PC-9 (cell line): ENCODE results near the gene PRSS50.
A peak's percentile ranks its signal among the peaks of the same experiment; 100 is the strongest.

ENCODE experiments used
- CTCF ChIP-seq: fragments of 200-600 bp; sonication (generic); conservative IDR thresholded peaks from 2 replicates; pipeline ENCODE4 v1.6.1; 2017; ENCODE audit warnings: mixed run types, antibody characterized with exemption, mild to moderate bottlenecking, moderate library complexity
- EZH2 ChIP-seq: fragments of 200-600 bp; sonication (generic); IDR thresholded peaks from 2 replicates; pipeline ENCODE4 v1.8.0; 2017; ENCODE audit warnings: antibody characterized with exemption, low read depth

- TF ChIP-seq CTCF (peak; percentile 34; the same call in 1 of the 2 replicates), EZH2 (no peak)
Measured at GRCh38 chr3:46674031-46674845, 43.4 kb downstream of the PRSS50 start.
